H1 (cell line): ENCODE measurements around the gene MAFG.

ENCODE experiments used
- ASH2L ChIP-seq: fragments of 200-600, 300-600 bp; sonication (generic); IDR thresholded peaks from one replicate; pipeline ENCODE4 v1.7.1; 2017; ENCODE audit warnings: low read length
- ATF3 ChIP-seq: IDR thresholded peaks from 2 replicates; pipeline ENCODE4 v1.6.1; 2011; ENCODE audit warnings: low read depth, mild to moderate bottlenecking, low read length; ENCODE audit not compliant: insufficient read depth
- CBX5 ChIP-seq: fragments of 300-800, 300-1000 bp; sonication (generic); IDR thresholded peaks from 2 replicates; pipeline ENCODE4 v1.7.1; 2016; ENCODE audit warnings: antibody characterized with exemption, low read length, low read depth
- EP300 ChIP-seq, 2 experiments: IDR thresholded peaks; 1 replicate in 1 of 2; 2 replicates in 1 of 2; pipeline ENCODE4 v1.6.1; 2011 to 2012; ENCODE audit warnings: low read depth in 2 of 2, low read length in 2 of 2, mild to moderate bottlenecking in 2 of 2, borderline replicate concordance in 1 of 2, inconsistent platforms in 1 of 2, moderate library complexity in 1 of 2
- KDM5A ChIP-seq: fragments of 200-600 bp; IDR thresholded peaks from 2 replicates; pipeline ENCODE4 v1.7.1; 2012; ENCODE audit warnings: mild to moderate bottlenecking, low read length, inconsistent platforms, mixed read lengths
- POLR2A ChIP-seq, 2 experiments: IDR thresholded peaks; 1 replicate in 1 of 2; 2 replicates in 1 of 2; pipeline ENCODE4 v1.6.1; 2011; ENCODE audit warnings: low read depth in 2 of 2, low read length in 2 of 2, mild to moderate bottlenecking in 2 of 2; ENCODE audit errors: control extremely low read depth in 1 of 2
- SP1 ChIP-seq: IDR thresholded peaks from 2 replicates; pipeline ENCODE4 v1.6.1; 2011; ENCODE audit warnings: low read depth, low read length
- TCF12 ChIP-seq: IDR thresholded peaks from 2 replicates; pipeline ENCODE4 v1.6.1; 2011; ENCODE audit warnings: low read depth, mild to moderate bottlenecking, low read length

- TF ChIP-seq TCF12 = no peak
- TF ChIP-seq KDM5A = no peak
- no peak for TF ChIP-seq ATF3
- no peak for TF ChIP-seq SP1
- TF ChIP-seq POLR2A (IDR thresholded peaks at IDR 0.05; ENCODE audit: control extremely low read depth in 1 of 2, low read depth in 2 of 2, low read length in 2 of 2) = no peak
- TF ChIP-seq EP300 (IDR thresholded peaks at IDR 0.05; ENCODE audit: borderline replicate concordance in 1 of 2, low read depth in 2 of 2, low read length in 2 of 2) = no peak
- no peak for TF ChIP-seq ASH2L
- TF ChIP-seq CBX5 = no peak
These were observed 32.1 kb downstream of the MAFG start for GRCh38 chr17:81895400-81895799.
